Thoracic aorta (tissue), 2 donors: ENCODE results near the gene STX11. TPM values are rescaled to one million over a fixed set of nuclear protein-coding genes. Genes with fewer than 3 reads are reported as not detected.

Source experiments
- ATAC-seq: fragments of 150-250 bp; one replicate; pipeline ENCODE4 v1.8.0; 2017; ENCODE audit warnings: low read depth; ENCODE audit not compliant: insufficient number of reproducible peaks, low FRiP score
- DNase-seq: peaks from one replicate; pipeline ENCODE4 v3.0.0-alpha.2; 2020; ENCODE audit warnings: low spot score
- H3K27ac ChIP-seq, 2 donors: fragments of 200-600 bp; sonication (generic); 1 replicate in 1 of 2; 2 replicates in 1 of 2; pipeline ENCODE4 v1.5.1; 2016; ENCODE audit warnings: mild to moderate bottlenecking in 2 of 2, moderate library complexity in 2 of 2
- H3K27me3 ChIP-seq: fragments of 200-600 bp; sonication (generic); replicated peaks from 2 replicates; pipeline ENCODE4 v1.6.0; 2016; ENCODE audit warnings: mild to moderate bottlenecking; ENCODE audit not compliant: insufficient read depth
- H3K36me3 ChIP-seq: fragments of 200-600 bp; sonication (generic); one replicate; pipeline ENCODE4 v1.5.1; 2016
- H3K4me1 ChIP-seq, 2 donors: fragments of 200-600 bp; sonication (generic); 1 replicate in 1 of 2; 2 replicates in 1 of 2; pipeline versions ENCODE4 v1.5.1 to v1.6.0; 2016; ENCODE audit warnings: low read depth in 2 of 2, mild to moderate bottlenecking in 1 of 2; ENCODE audit not compliant: control insufficient read depth in 1 of 2
- H3K4me3 ChIP-seq: fragments of 200-600 bp; sonication (generic); 2 replicates; pipeline ENCODE4 v1.5.1; 2016; ENCODE audit warnings: mild to moderate bottlenecking
- H3K9me3 ChIP-seq: fragments of 200-600 bp; sonication (generic); 2 replicates; pipeline ENCODE4 v1.5.1; 2016
- total RNA-seq, 2 donors: library from RNA; depleted of rRNA; stranded (reverse); fragments of >200 nt; gene quantifications; one replicate each; pipeline versions ENCODE4 v1.1.0 to v1.2.3, GENCODE V29; 2016
- TF ChIP-seq, protein P1 (sequence below): fragments of 200-600 bp; sonication (generic); IDR thresholded peaks from one replicate; pipeline ENCODE4 v1.5.1; 2019; ENCODE audit warnings: antibody characterized with exemption

Gene STX11
- total RNA-seq, 2 donors from 2014 or later: 12.1 to 17.2 TPM

DNA sequence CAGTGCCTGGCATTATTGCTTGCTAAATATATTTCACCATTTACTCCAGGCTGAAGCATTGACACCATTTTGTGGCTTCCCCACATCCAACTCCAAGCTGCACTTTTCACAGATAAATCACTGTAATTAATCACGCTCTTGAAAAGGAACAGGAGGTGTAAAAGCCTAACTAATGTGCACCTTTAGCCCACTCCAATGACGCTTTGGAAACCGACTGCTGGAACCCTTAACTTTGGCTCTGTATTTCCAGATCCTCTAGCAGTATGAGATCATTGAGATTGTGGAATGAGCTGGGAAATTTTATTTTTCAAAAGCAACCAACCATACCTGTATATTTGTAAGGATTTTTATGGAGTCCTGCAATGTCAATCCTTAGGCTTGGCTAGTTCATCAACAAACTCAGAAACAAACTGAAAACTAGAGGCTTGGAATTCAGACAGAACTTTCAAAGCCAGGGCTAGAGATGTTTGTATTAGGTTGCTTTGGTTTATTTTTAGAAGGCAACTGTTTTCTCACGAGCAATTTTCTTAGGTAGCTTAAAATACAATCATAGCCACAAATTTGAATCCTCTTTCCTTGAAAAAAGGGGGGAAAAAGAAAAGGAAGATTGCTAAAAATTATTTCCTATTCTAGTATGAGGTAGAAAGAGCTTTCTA, 82.0 kb downstream of the STX11 start:
- TF ChIP-seq, protein P1, sequence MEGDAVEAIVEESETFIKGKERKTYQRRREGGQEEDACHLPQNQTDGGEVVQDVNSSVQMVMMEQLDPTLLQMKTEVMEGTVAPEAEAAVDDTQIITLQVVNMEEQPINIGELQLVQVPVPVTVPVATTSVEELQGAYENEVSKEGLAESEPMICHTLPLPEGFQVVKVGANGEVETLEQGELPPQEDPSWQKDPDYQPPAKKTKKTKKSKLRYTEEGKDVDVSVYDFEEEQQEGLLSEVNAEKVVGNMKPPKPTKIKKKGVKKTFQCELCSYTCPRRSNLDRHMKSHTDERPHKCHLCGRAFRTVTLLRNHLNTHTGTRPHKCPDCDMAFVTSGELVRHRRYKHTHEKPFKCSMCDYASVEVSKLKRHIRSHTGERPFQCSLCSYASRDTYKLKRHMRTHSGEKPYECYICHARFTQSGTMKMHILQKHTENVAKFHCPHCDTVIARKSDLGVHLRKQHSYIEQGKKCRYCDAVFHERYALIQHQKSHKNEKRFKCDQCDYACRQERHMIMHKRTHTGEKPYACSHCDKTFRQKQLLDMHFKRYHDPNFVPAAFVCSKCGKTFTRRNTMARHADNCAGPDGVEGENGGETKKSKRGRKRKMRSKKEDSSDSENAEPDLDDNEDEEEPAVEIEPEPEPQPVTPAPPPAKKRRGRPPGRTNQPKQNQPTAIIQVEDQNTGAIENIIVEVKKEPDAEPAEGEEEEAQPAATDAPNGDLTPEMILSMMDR: no peak
- Histone ChIP-seq H3K4me1 (peaks cover 11 to 19% of the 10 kb centered on the region in 2 donors), H3K36me3 (no peaks in the 10 kb centered on the region), H3K27ac (peak overlapping the region in 1 of 2 donors; percentile 65), H3K27me3 (no peaks in the 10 kb centered on the region), H3K4me3 (peak overlapping the region; percentile 9), H3K9me3 (no peaks in the 10 kb centered on the region)
- DNase-seq (no peak), ATAC-seq (no peak)

DNA sequence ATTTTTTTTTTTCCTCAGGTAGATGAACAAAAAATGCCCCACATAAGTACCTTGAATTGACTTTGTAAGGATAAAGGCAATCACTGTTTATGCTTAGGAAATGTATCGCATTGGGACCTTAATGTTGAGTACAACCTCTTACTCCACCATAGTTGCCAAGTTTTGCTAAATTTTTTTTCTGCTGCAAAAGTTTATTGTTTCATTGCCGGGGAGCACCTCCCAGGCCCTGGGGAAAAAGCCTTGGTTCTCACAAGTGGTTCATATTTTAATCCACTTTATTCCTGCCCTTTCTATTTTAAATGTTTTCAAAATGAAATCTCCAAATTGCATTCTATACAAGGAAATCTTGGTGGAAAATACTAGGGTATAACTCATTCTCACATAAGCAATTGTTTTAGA, 82.5 kb downstream of the STX11 start:
- Histone ChIP-seq H3K4me3 (peak overlapping the region; percentile 9), H3K27ac (peak overlapping the region in 1 of 2 donors; percentile 65), H3K36me3 (no peaks in the 10 kb centered on the region), H3K9me3 (no peaks in the 10 kb centered on the region), H3K4me1 (peaks cover 11 to 19% of the 10 kb centered on the region in 2 donors), H3K27me3 (no peaks in the 10 kb centered on the region)
- TF ChIP-seq, protein P1: no peak
- no peak for ATAC-seq
- DNase-seq: no peak

DNA sequence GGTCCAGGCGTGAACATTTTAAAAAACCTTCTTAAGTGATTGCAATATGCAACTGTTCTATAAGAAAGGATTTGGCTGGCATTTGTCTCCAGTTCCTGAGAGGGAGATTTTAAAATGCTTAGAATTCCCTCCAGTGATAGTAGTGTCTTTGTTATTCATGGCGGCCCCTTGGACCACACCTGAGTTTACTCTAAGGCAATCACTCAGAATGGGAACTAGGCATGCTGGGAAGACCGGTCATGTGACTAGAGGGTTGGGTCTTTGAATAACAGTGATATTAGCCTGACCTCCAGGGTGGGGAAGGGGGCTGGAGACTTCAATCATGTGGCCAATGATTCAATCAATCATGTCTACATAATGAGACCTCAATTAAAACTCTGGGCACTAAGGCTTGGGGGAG, 84.1 kb downstream of the STX11 start:
- Histone ChIP-seq H3K36me3 (no peaks in the 10 kb centered on the region), H3K4me3 (no peak overlapping the region), H3K4me1 (peaks cover 11 to 19% of the 10 kb centered on the region in 2 donors), H3K27me3 (no peaks in the 10 kb centered on the region), H3K27ac (no peak overlapping the region), H3K9me3 (no peaks in the 10 kb centered on the region)
- DNase-seq (no peak), ATAC-seq (no peak)
- TF ChIP-seq, protein P1: no peak

GRCh38 chr6:144234935-144235334, 84.6 kb downstream of the STX11 start:
- no peak for ATAC-seq
- peaks cover 11 to 19% of the 10 kb centered on the region in 2 donors for H3K4me1 ChIP-seq
- TF ChIP-seq, protein P1: no peak

More at GRCh38 chr6:144234935-144235334, 84.6 kb downstream of the STX11 start:
- Histone ChIP-seq H3K27ac (no peak overlapping the region), H3K9me3 (no peaks in the 10 kb centered on the region), H3K36me3 (no peaks in the 10 kb centered on the region), H3K27me3 (no peaks in the 10 kb centered on the region), H3K4me3 (no peak overlapping the region)
- no peak for DNase-seq

Other genes starting within 250 kb of the STX11 start
- gene PLAGL1, start 142.3 kb upstream of the STX11 start, total RNA-seq: 10 to 100 TPM; 33.6 to 74.7 TPM
- gene SF3B5, start 54.9 kb upstream of the STX11 start, total RNA-seq: 10 to 100 TPM; 92.6 to 95.7 TPM
- gene UTRN, start 134.8 kb downstream of the STX11 start, total RNA-seq: 100 to 1,000 TPM; 163 to 243 TPM